ENCODE results near the gene SBNO1. TPM values are rescaled to one million over a fixed set of nuclear protein-coding genes. Genes with fewer than 3 reads are reported as not detected.
"Not testable (repeated sequence)": the region's sequence is repeated elsewhere in the genome, so short reads cannot be mapped to it uniquely, and the experiment has no call there.

The SBNO1 gene
- total and polyA plus RNA-seq, 7 donors: 3.0 to 23.4 (median 20.2) TPM

- DNase-seq: no peak
- intact Hi-C loops (cut with DNase I): no loop called here
- TF ChIP-seq CTCF (IDR thresholded peaks at IDR 0.05): no peak
- no peak for TF ChIP-seq POLR2A (IDR thresholded peaks at IDR 0.05)
- TF ChIP-seq POLR2AphosphoS5 (IDR thresholded peaks at IDR 0.05): no peak
- TF ChIP-seq EP300 (IDR thresholded peaks at IDR 0.05): no peak
- no peaks in the 10 kb centered on the region for H3K27me3 ChIP-seq
- peaks cover 55 to 99% (median 61%) of the 10 kb centered on the region in 4 donors for H3K36me3 ChIP-seq
- WGBS, 2 donors: 94 to 96% methylated on average over 6 of the region's 6 CpGs
- H3K27ac ChIP-seq: no peak overlapping the region
- H3K4me3 ChIP-seq: no peak overlapping the region
- H3K4me1 ChIP-seq: no peaks in the 10 kb centered on the region
- H3K9me3 ChIP-seq: no peaks in the 10 kb centered on the region
Observed at GRCh38 chr12:123319826-123320225, 44.8 kb downstream of the SBNO1 start.

GRCh38 chr12:123319273-123319672 lies 45.4 kb downstream of the SBNO1 start:
- Histone ChIP-seq H3K4me3 (no peak overlapping the region), H3K9me3 (no peaks in the 10 kb centered on the region), H3K27ac (no peak overlapping the region), H3K36me3 (peaks cover 56 to 99% (median 63%) of the 10 kb centered on the region in 4 donors), H3K4me1 (no peaks in the 10 kb centered on the region), H3K27me3 (no peaks in the 10 kb centered on the region)
- TF ChIP-seq CTCF (IDR thresholded peaks at IDR 0.05): no peak
- TF ChIP-seq POLR2AphosphoS5 (IDR thresholded peaks at IDR 0.05): no peak
- TF ChIP-seq EP300 (IDR thresholded peaks at IDR 0.05): no peak
- TF ChIP-seq POLR2A (IDR thresholded peaks at IDR 0.05): no peak
- intact Hi-C loops (cut with DNase I): no loop called here
- 98 to 99% methylated on average over 3 of the region's 3 CpGs for WGBS, 2 donors
- DNase-seq: no peak

GRCh38 chr12:123313046-123313445 lies 51.6 kb downstream of the SBNO1 start:
- intact Hi-C loops (cut with DNase I); H3K4me3 ChIP-seq; H3K4me1 ChIP-seq; DNase-seq; H3K27ac ChIP-seq; H3K27me3 ChIP-seq; H3K9me3 ChIP-seq: not testable (repeated sequence)
- H3K36me3 ChIP-seq: peaks cover 28 to 100% (median 60%) of the 10 kb centered on the region in 4 donors
- WGBS, 2 donors: 94% methylated on average over 4 of the region's 4 CpGs

GRCh38 chr12:123306200-123306599 lies 58.4 kb downstream of the SBNO1 start:
- H3K27ac ChIP-seq: no peak overlapping the region
- DNase-seq: no peak
- no peak overlapping the region for H3K4me3 ChIP-seq
- peaks cover 34 to 100% (median 62%) of the 10 kb centered on the region in 4 donors for H3K36me3 ChIP-seq
- no peaks in the 10 kb centered on the region for H3K4me1 ChIP-seq
- intact Hi-C loops (cut with DNase I): no loop called here
- no peak for TF ChIP-seq CTCF (IDR thresholded peaks at IDR 0.05)
- no peak for TF ChIP-seq POLR2AphosphoS5 (IDR thresholded peaks at IDR 0.05)
- TF ChIP-seq EP300 (IDR thresholded peaks at IDR 0.05): no peak
- no peak for TF ChIP-seq POLR2A (IDR thresholded peaks at IDR 0.05)
- H3K27me3 ChIP-seq: no peaks in the 10 kb centered on the region
- 92 to 97% methylated on average over 3 of the region's 3 CpGs for WGBS, 2 donors
- no peaks in the 10 kb centered on the region for H3K9me3 ChIP-seq

- no peak overlapping the region for H3K27ac ChIP-seq
- 70 to 86% methylated on average over 3 of the region's 3 CpGs for WGBS, 2 donors
Observed at GRCh38 chr12:123305136-123305535, 59.5 kb downstream of the SBNO1 start.

More at GRCh38 chr12:123305136-123305535, 59.5 kb downstream of the SBNO1 start:
- intact Hi-C loops (cut with DNase I): no loop called here
- no peak overlapping the region for H3K4me3 ChIP-seq
- TF ChIP-seq POLR2A (IDR thresholded peaks at IDR 0.05) (no peak), CTCF (IDR thresholded peaks at IDR 0.05) (no peak), EP300 (IDR thresholded peaks at IDR 0.05) (no peak), POLR2AphosphoS5 (IDR thresholded peaks at IDR 0.05) (no peak)
- no peaks in the 10 kb centered on the region for H3K9me3 ChIP-seq
- no peaks in the 10 kb centered on the region for H3K27me3 ChIP-seq
- H3K36me3 ChIP-seq: peaks cover 34 to 100% (median 58%) of the 10 kb centered on the region in 4 donors
- DNase-seq: no peak
- no peaks in the 10 kb centered on the region for H3K4me1 ChIP-seq

Measured in sigmoid colon (tissue), 7 donors.